GM12873 (cell line): ENCODE results near the gene ITGA4.

Source experiments
- CTCF ChIP-seq: IDR thresholded peaks from 2 replicates; pipeline ENCODE4 v1.5.1; 2012; ENCODE audit warnings: low read depth, mild to moderate bottlenecking, moderate library complexity, low read length, control low read depth; ENCODE audit not compliant: insufficient read depth; ENCODE audit errors: missing control alignments

ITGA4 gene

GRCh38 chr2:181536730-181537129 lies 79.5 kb downstream of the ITGA4 start:
- TF ChIP-seq CTCF, result no peak

GRCh38 chr2:181540421-181540820 lies 83.2 kb downstream of the ITGA4 start:
- TF ChIP-seq CTCF, result no peak

GRCh38 chr2:181542170-181542569 lies 85.0 kb downstream of the ITGA4 start:
- no peak for TF ChIP-seq CTCF

- no peak for TF ChIP-seq CTCF
Measured at GRCh38 chr2:181546086-181546485, 88.9 kb downstream of the ITGA4 start.

- no peak for TF ChIP-seq CTCF
Measured at GRCh38 chr2:181552808-181553207, 95.6 kb downstream of the ITGA4 start.

- no peak for TF ChIP-seq CTCF
Measured at GRCh38 chr2:181553244-181553643, 96.1 kb downstream of the ITGA4 start.

GRCh38 chr2:181554061-181554830 lies 97.1 kb downstream of the ITGA4 start:
- TF ChIP-seq CTCF, result no peak
